Iris pigment epithelial cell (primary cell): ENCODE measurements around the gene MACROD1.
A peak's percentile ranks its signal among the peaks of the same experiment; 100 is the strongest.

Experiments used
- DNase-seq: peaks from one replicate; pipeline ENCODE4 v3.0.0-alpha.2; 2011; ENCODE audit warnings: low read depth

Gene MACROD1

GRCh38 chr11:64113462-64113780, 52.5 kb downstream of the MACROD1 start:
- DNase-seq, result no peak

DNA sequence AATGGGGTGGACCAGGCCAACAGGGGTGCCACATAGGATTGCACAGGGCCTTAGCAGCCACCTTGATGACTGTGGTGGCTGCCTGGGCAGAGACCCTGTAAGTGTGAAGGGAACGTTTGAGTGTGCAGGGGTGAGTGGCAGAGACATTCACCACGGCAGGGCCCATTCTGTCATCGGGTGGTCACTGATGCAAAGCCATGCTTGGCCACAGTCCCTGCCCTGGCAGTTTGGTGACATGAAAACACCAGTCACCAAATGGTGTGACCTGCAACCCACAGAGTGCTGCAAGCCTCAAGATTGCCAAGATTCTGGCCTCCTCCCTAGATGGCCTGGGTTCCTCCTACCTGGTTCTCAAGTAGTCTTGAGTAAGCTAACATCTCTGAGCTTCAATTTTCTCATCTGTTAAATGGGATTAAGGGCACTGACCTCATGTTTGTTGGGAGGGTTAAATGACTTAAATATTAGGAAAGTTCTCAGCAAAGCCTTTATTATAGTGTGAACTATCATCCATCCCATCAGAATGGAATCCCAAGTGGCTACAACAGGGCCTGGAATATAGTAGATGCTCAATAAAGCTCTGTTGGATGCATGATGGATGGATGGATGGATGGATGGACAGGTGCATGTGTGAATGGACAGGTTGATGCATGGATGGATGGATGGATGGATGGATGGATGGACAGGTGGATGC, 53.0 kb downstream of the MACROD1 start:
- DNase-seq, result no peak

GRCh38 chr11:64110465-64111375, 55.2 kb downstream of the MACROD1 start:
- DNase-seq, result no peak

GRCh38 chr11:64109332-64109731, 56.6 kb downstream of the MACROD1 start:
- no peak for DNase-seq

DNA sequence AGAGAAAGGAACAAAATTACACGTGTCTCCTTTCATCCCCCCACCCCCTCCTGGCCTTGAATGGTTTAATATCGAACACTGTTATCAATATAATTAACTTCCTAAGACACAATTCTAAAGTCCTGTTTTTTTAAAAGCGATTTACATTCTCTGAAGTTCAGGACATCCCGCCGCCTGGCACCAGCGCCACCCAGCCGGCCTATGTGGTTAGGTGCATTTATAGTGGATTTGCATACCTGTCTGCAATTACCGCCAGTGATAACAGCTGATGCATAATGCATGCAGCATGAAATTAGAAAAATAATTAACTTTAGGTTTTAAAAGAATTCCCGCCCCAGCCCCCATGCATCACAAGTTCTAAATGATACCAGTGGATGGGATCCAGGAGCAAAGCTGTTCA, 58.6 kb downstream of the MACROD1 start:
- DNase-seq, result no peak

- no peak for DNase-seq
Observed at GRCh38 chr11:64104632-64105031, 61.3 kb downstream of the MACROD1 start.

DNA sequence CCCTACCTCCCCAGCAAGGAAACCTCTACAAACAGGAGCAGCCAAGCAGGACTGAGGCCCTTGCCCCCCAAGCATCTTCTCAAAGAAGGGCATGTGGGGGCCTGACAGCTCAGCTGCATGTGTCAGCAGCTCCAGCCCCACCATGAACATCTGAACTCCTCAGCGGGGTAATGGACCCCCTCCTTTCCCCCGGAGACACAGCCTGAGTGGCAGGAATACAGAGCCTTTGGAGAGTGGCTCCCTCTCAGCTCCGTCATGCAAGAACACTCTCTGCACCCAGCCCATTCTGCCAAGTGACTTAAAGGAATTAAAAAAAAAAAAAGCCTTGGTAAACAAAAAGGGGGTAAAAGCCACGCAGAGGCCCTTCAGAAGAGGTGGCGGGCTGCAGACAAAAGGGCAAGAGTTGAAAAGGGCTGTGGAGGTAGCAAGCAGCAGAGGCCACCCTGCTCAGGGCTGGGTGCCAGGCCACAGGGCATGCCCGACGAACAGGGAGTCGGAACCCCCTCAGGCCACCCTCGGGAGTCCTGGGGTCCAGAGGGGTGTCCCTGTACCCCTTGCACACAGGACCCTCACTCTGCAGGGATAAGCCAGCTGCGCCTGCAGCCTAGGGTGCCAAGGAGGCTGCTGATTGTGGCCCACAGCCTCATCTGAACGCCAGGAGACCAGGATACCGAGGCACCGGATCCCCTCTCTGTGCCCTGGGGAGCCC, 62.5 kb downstream of the MACROD1 start:
- DNase-seq, result no peak

DNA sequence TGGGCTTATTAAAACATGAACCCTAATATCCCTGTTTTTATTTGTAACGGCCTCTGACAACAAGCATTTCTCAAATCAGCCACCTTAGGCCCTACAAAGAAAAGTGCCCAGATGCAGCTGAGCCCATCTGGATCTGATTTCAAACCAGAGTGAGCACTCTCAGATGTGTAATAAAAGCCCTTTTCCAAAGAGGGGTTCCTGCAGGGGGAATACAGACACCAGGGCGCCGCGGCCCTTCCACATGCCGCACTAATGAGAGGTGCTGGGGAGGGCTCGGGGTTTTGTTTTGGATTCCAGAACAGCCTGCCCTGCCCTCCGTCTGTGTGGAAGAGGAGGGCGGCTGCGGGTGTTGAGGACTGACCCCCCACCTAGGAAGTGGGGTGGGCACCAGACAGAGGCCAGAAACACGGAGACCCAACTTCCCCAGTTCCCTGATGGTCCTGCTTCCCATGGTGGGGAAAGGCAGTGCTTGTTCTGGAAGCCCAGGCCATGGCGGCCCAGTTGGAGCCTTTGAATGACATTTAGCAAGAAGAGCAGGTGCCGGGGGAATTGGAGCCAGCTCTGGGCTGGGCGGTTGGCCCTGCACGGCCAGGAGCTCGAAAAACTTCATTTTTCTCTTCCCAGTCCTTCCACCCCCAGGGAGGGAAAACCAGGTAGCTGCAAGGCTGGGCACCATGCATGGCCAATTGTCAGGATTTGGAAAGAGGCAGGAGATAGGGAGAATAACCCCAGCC, 63.7 kb downstream of the MACROD1 start:
- no peak for DNase-seq

GRCh38 chr11:64101461-64101860, 64.5 kb downstream of the MACROD1 start:
- DNase-seq, result no peak

- DNase-seq, result no peak
Observed at GRCh38 chr11:64100782-64101353, 65.0 kb downstream of the MACROD1 start.

DNA sequence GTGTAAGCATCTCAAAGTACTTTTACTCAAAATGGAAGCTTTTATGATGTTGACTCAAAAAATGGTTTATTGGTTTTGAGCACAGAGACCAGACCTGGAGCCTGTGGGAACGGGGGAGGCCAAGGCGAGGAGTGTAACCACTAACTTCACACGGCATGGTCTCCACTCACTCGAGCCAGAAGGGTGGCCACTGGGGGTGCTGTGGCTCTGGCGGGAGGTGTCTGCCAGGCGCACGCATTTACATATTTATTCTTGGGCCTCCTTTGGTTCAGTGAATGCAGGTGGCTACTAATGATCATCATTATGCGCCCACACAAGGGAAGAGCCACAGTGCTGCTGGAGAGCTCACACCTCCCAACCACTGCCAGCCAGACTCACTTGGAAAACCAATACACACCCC, 65.6 kb downstream of the MACROD1 start:
- DNase-seq, result no peak

DNA sequence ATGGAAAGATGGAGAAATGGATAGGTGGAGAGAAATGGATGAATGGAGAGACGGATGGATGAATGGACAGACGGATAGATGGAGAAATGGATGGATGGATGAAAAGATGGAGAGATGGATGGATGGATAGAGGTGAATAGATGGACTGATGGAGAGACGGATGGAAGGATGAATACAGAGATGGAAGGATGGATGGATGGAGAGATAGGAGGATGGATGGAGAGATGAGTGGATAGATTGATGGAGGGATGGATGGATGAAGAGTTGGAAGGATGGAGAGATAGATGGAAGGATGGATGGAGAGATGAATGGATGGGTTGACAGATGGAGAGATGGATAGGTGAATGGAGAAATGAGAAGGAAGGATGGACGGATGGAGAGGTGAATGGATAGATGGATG, 66.5 kb downstream of the MACROD1 start:
- DNase-seq, result no peak

DNA sequence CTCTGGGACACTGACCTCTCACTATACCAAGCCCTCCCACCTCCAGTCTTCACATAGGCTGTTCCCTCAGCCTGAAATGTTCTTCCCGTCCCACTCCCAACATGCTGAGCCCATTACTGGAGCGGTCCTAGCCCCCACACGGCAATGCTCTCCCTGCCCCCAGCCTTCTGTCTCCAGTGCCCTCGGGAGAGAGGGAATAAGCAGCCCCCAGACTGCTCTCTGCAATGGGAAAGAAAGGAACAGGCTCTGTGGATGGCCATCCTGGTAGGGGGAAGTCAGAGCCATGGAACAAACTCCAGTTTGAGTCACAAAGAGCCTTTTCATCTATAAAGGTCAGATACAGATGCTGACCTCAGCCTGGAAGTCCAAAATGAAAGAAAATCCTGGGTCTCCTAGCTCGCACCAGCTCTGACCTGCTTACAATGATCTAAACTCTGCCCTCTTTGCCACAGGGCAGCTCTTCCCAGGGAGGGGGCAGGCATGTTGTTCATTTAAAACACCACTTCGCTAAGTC, 67.5 kb downstream of the MACROD1 start:
- no peak for DNase-seq

GRCh38 chr11:64097468-64098317, 68.2 kb downstream of the MACROD1 start:
- no peak for DNase-seq

DNA sequence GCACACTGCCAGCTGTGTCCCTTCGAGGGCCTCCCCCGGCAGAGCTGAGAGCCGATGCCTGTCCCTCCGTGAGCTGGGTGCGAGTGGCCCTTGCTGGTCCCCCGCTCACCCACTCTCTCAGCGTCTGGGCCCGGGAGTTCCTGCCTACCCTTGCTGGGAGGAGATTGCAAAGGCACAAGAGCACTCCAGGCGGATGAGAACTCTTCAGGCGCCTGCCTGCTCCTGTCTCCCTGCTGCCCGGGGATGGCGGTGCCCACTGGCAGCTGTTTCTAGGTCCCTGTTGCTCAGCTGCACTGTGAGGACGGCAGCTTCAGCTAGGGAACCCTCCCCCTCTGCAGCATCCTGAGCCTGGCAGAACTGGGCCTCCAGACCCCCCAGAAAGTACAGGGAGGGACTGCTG, 69.1 kb downstream of the MACROD1 start:
- no peak for DNase-seq

- no peak for DNase-seq
Observed at GRCh38 chr11:64095949-64096348, 70.0 kb downstream of the MACROD1 start.

- no peak for DNase-seq
Observed at GRCh38 chr11:64095273-64095817, 70.6 kb downstream of the MACROD1 start.

DNA sequence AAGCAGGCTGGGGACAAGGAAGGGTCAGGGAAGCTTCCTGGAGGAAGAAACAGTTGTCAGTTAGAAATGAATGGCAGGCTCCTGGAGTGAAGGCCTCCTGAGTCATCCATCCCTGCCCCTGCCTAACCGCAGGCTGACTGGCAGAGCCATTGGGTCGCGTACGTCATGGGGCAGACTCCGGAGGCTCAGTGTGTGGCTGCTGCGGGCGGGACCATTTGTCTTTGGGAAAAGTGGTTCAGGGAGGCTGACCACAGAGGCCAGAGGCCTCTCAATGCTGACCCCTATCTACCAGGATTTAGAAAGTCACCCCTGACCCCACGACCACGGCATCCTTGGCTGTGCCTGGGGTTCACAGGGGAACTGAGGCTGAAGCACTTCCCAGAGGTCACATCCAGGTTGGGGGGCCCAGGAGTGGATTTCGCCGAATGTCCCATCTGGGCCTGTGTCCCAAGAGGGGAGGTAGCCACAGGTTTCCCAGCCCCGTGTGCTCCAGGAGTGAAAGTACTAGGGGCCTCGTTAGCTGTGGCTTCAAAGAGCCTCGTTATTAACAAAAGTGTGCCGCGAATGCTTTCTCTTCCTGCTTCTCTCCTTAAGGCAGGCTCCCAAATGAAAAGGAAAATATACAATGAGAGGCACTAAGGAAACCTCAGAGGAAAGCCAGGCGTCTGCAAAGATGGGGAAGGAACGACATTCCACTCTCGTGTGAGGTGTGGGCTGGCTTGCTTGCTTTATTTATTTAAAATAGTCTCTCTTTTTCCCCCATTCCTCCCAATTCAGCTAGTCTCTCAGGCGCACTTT, 71.3 kb downstream of the MACROD1 start:
- DNase-seq, result peak; percentile 82

- DNase-seq, result no peak
Observed at GRCh38 chr11:64093233-64094039, 72.5 kb downstream of the MACROD1 start.
